SU-DHL-6 (cell line): Measurements from ENCODE around the gene CTRB1.

Experiments used
- CTCF ChIP-seq: fragments of 200-600 bp; sonication (generic); IDR thresholded peaks from one replicate; pipeline ENCODE4 v1.5.1; 2017; ENCODE audit warnings: antibody characterized with exemption, mild to moderate bottlenecking, low read length, moderate library complexity; ENCODE audit not compliant: insufficient read depth, poor library complexity, severe bottlenecking
- EZH2phosphoT487 ChIP-seq: fragments of 200-600 bp; sonication (generic), shearing (Covaris generic); conservative IDR thresholded peaks from 2 replicates; pipeline ENCODE4 v1.6.1; 2018; ENCODE audit warnings: mild to moderate bottlenecking, antibody characterized with exemption, low read length, moderate library complexity, mixed read lengths

- TF ChIP-seq CTCF (no peak), EZH2phosphoT487 (no peak)
Observed at GRCh38 chr16:75216127-75216526, 2.7 kb upstream of the CTRB1 start.
